ENCODE measurements around the gene MYO7B. TPM values are rescaled to one million over a fixed set of nuclear protein-coding genes. Genes with fewer than 3 reads are reported as not detected.

MYO7B gene
- total RNA-seq, 1 donor, result 0.18 TPM

DNA sequence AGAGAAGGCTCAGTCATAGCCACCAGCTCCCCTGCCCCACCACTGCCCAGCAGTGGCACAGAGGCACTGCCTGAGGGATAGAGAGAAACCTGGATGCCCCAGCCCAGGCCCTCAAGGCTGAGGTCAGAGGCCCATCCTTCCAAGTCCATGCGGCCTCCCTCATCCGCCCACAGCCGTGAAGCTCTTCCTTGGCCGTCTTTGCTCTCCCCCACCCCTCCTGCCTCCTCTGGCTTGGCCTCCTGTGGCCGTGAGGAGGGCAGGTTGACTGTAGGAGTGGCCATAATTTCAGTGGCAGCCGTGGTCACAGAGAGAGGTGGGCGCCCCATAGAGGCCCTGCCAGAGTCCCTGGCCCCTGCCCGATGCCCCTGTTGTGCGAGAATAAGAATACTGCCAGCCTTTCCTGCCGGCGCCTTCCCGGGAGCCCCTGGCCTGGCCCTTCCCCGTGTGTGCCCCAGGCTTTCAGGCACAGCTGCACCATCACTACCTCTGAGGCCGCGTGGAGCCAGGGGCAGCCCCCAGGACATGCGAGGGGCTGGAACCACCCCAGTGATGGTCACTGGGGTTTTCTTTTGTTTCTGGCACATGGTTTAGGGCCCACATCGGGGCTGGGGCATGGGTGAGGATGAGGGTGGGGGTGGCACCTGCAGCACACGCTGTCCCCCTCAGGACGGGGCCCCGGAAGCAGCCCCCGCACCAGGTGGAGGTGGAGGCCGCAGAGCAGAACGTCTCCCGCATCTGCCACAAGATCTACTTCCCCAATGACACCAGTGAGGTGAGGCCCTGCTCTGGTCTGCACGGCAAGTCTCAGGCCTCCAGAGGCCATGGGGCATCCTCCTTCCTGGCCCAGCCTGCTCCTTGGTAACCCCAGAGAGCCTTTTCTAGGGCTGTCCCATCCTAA is 97.4 kb downstream of the MYO7B start:
- TF ChIP-seq, protein P1, sequence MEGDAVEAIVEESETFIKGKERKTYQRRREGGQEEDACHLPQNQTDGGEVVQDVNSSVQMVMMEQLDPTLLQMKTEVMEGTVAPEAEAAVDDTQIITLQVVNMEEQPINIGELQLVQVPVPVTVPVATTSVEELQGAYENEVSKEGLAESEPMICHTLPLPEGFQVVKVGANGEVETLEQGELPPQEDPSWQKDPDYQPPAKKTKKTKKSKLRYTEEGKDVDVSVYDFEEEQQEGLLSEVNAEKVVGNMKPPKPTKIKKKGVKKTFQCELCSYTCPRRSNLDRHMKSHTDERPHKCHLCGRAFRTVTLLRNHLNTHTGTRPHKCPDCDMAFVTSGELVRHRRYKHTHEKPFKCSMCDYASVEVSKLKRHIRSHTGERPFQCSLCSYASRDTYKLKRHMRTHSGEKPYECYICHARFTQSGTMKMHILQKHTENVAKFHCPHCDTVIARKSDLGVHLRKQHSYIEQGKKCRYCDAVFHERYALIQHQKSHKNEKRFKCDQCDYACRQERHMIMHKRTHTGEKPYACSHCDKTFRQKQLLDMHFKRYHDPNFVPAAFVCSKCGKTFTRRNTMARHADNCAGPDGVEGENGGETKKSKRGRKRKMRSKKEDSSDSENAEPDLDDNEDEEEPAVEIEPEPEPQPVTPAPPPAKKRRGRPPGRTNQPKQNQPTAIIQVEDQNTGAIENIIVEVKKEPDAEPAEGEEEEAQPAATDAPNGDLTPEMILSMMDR (IDR thresholded peaks at IDR 0.05; ENCODE audit: insufficient read depth, low read length), result no peak
- no peak overlapping the region for H3K4me3 ChIP-seq (ENCODE audit: low read depth, low read length)
- DNase-seq (ENCODE audit: low read depth), result no peak

DNA sequence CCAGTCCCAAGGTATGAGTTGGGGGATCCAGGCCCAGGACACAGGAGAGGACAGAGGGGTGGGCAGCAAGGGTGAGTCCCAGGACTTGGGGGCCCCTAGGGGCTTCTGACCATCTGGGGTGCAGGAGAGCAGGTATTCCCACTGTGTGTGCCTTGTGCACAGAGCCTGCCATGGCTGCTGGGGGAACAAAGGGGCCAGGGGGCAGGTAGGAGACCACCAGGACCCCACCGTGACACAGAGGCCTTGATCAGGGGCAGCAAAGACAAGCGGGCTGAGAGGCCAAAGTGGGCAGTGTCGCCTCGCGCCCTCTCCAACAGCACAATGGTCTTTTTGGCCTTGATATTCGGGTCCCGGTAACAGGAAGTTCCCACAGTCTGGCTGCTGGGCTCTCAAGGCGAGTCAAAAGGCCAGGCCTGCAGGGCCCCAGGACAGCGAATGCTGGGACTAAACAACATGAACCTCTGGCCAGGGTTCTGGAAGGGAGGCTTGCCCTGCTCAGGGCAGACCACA is 98.1 kb downstream of the MYO7B start:
- DNase-seq (ENCODE audit: low read depth), result no peak
- no peak overlapping the region for H3K4me3 ChIP-seq (ENCODE audit: low read depth, low read length)
- TF ChIP-seq, protein P1 (IDR thresholded peaks at IDR 0.05; ENCODE audit: insufficient read depth, low read length), result no peak

DNA sequence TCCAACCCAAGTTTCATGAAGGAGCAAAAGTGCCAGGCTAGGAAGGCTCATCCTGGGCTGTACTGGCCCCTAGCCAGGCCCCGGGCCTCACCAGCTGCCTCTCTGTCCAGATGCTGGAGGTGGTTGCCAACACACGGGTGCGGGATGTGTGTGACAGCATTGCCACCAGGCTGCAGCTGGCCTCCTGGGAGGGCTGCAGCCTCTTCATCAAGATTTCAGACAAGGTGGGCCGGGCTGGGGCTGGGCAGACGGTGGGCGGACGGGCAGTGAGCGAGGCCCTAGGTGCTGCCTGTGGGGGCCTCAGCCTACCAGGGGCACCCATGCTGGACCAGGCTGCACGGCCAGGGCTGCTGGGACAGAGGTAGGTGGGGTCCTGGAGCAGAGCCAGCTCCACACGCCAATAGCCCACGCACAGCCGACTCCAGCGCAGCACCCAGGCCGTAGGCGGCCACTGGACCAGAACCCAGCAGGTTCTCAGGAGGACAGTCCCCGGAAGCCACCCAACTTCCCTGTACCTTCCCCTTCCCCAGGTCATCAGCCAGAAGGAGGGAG is 98.7 kb downstream of the MYO7B start:
- TF ChIP-seq, protein P1 (IDR thresholded peaks at IDR 0.05; ENCODE audit: insufficient read depth, low read length), result no peak
- DNase-seq (ENCODE audit: low read depth), result no peak
- H3K4me3 ChIP-seq (ENCODE audit: low read depth, low read length), result no peak overlapping the region

DNA sequence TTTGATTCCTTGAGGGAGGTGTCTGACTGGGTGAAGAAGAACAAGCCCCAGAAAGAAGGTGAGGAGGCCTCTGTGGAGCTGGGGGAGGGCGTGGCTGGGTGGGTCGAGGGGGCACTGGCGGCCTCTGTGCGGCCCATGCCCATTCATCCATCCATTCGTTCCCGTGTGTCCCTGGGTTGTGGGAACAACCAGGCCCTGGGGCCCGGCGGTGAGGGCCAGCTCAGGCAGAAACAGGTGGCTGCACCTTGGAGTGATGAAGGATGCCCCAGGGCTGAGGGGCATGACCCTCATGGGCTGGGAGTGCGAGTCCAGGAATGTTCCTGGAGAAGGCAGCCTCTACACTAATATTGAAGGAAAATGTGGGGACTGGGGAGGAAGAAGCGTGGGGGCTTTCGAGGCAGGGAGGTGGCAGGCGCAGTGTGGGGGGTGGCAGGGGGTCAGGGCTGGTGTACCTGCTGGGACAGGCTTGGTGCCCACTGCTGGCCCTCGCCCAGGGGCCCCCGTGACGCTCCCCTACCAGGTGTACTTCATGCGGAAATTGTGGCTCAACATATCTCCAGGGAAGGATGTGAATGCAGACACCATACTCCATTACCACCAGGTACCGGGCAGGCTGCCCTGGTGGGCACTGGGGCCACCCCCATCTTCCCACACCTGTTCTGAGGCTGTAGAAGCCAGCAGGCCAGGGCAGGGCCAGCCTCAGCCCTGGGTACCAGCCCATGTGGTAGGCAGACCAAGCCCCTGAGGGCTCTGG is 99.3 kb downstream of the MYO7B start:
- DNase-seq (ENCODE audit: low read depth), result no peak
- H3K4me3 ChIP-seq (ENCODE audit: low read depth, low read length), result no peak overlapping the region
- TF ChIP-seq, protein P1 (IDR thresholded peaks at IDR 0.05; ENCODE audit: insufficient read depth, low read length), result no peak

DNA sequence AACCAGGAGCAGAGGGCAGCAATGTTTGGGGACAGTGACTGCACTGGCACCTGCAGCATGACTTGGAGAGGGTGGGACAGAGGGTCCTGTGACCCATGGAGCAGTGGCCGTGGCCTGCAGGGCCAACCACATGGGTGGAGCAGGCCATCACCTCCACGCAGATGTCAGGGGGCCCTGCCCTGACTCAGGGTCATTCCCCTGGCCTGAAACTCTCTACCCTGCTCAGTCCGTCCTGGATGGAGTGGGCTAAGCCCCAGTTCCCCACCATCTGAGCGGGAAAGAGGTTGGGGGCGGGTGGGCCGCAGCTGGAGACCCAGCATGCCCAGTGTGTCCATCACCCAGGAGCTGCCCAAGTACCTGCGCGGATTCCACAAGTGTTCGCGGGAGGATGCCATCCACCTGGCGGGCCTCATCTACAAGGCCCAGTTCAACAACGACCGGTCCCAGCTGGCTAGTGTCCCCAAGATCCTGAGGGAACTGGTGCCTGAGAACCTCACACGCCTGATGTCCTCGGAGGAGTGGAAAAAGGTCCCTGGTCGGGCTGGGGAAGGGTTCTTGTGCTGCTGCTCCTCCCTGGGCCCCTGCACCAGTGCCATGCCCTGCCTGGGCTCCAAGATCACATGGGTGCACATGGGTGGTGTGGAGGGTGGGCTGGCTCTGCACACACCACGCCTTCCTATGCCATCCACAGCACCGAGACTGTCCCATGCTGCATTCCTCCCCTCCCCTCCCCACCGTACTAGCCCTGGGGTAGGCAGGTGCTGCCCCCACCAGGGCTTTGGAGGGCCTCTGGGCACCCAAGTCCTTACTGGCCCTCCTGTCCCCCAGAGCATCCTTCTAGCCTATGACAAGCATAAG is 100.1 kb downstream of the MYO7B start:
- no peak overlapping the region for H3K4me3 ChIP-seq (ENCODE audit: low read depth, low read length)
- no peak for DNase-seq (ENCODE audit: low read depth)
- TF ChIP-seq, protein P1 (IDR thresholded peaks at IDR 0.05; ENCODE audit: insufficient read depth, low read length), result no peak
